GM21528 (cell line): ENCODE results near the gene KYAT1.

ENCODE experiments used
- ATAC-seq: cut with Tn5 transposase; IDR thresholded peaks from one replicate; pipeline ENCODE4 v1.9.1; 2021; ENCODE audit warnings: mild to moderate bottlenecking, moderate library complexity; ENCODE audit not compliant: unreplicated experiment, low FRiP score

KYAT1 gene

GRCh38 chr9:128881884-128882676 is at the start of gene KYAT1, which contains the start of gene LRRC8A:
TSS of gene KYAT1 (minus strand) at chr9:128881950. CDS start at chr9:128845405, 36,545 bp downstream.
TSS of gene LRRC8A (plus strand) at chr9:128882133. CDS start at chr9:128907165, 25,032 bp downstream.
- peak; percentile 81 for ATAC-seq

- no peak for ATAC-seq
Measured at GRCh38 chr9:128929560-128929959, 47.8 kb upstream of the KYAT1 start.

- no peak for ATAC-seq
Measured at GRCh38 chr9:128928624-128929023, 46.9 kb upstream of the KYAT1 start.

GRCh38 chr9:128927731-128928411 is 46.1 kb upstream of the KYAT1 start:
- ATAC-seq: no peak

GRCh38 chr9:128923493-128923883 is 41.7 kb upstream of the KYAT1 start:
- ATAC-seq: no peak

GRCh38 chr9:128921881-128922763 is 40.4 kb upstream of the KYAT1 start:
- ATAC-seq: no peak

GRCh38 chr9:128920381-128921058 is 38.8 kb upstream of the KYAT1 start, which contains the start of gene PHYHD1:
TSS of gene PHYHD1 (plus strand) at chr9:128920982. CDS start at chr9:128922324, 1,342 bp downstream.
- no peak for ATAC-seq

GRCh38 chr9:128919402-128920089 is 37.8 kb upstream of the KYAT1 start:
- ATAC-seq: no peak

- ATAC-seq: no peak
Measured at GRCh38 chr9:128918921-128919320, 37.2 kb upstream of the KYAT1 start.

- ATAC-seq: no peak
Measured at GRCh38 chr9:128917151-128917849, 35.5 kb upstream of the KYAT1 start.

GRCh38 chr9:128916745-128917144 is 35.0 kb upstream of the KYAT1 start:
- ATAC-seq: no peak

- ATAC-seq: no peak
Measured at GRCh38 chr9:128916204-128916603, 34.5 kb upstream of the KYAT1 start.

GRCh38 chr9:128913995-128914772 is 32.4 kb upstream of the KYAT1 start:
- ATAC-seq: no peak

GRCh38 chr9:128913048-128913900 is 31.5 kb upstream of the KYAT1 start:
- no peak for ATAC-seq

GRCh38 chr9:128912270-128912853 is 30.6 kb upstream of the KYAT1 start:
- no peak for ATAC-seq

- ATAC-seq: no peak
Measured at GRCh38 chr9:128911529-128912035, 29.8 kb upstream of the KYAT1 start.

GRCh38 chr9:128910906-128911305 is 29.2 kb upstream of the KYAT1 start:
- ATAC-seq: no peak
